ENCODE data around the gene OGFOD1. TPM values are rescaled to one million over a fixed set of nuclear protein-coding genes. Genes with fewer than 3 reads are reported as not detected.

OGFOD1 gene
- total RNA-seq: 36.2 and 41.2 TPM in 2 replicates

DNA sequence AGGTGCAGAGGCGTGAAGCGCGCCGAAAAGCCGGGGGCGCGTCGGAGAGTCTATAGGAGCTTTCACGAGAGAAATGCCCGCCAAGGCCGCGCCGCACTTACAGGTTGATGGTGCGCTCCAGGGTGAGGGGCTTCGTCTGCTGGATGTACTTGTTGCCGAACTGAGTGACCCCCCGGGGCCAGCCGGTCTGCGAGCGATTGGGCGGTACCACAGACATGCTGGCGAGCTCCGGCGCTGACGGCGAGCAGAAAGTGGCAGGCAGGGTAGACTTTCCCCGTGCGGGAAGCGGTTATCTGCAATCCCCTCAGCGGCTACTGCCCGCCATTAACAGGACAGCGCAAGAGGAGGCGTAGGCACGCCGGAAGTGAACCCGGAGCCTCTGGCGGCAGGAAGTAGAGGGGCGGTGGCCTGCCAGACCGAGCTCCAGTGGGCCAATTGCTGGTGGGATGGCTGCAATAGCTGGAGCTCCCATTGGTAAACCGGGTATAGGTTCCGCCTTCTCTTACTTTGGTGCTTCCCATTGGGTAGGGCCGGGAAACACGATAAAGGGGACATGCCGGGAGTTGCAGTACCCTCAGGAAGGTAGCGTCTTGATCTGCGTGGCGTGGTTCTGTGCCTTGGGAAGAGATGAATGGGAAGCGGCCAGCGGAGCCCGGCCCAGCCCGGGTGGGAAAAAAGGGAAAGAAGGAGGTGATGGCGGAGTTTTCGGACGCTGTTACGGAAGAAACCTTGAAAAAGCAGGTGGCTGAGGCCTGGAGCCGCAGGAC is at the start of gene OGFOD1, which contains the start of gene NUDT21:
OGFOD1 (plus strand) TSS at position 569 of the 767 bp plus-strand sequence; CDS start at position 628, 59 bp downstream.
NUDT21 (minus strand) TSS at position 347 of the 767 bp plus-strand sequence; CDS start at position 217, 130 bp downstream.

DNA sequence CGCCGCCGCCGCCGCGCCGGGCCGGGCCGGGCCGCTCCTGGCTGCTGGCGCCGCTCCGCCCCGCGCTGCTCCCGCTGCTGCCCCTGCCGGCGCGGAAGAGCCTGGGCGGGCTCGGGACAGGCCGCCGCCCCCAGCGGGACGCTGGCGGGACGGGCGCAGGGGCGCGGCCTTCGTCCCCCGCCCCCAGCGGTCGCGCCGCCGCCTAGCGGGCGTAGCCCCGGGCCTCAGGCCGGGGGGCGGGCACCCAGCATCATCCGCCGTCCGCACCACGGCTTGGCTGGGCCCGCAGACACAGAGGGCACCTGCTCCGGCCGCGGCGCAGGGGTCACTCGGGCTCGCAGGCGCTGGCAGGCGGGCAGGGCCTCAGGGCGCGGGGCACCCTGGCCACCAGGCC is 25.9 kb upstream of the OGFOD1 start, which contains the start of gene AMFR:
AMFR (minus strand) TSS at position 107 of the 394 bp plus-strand sequence. CDS start 218 bp downstream, outside the sequence.

DNA sequence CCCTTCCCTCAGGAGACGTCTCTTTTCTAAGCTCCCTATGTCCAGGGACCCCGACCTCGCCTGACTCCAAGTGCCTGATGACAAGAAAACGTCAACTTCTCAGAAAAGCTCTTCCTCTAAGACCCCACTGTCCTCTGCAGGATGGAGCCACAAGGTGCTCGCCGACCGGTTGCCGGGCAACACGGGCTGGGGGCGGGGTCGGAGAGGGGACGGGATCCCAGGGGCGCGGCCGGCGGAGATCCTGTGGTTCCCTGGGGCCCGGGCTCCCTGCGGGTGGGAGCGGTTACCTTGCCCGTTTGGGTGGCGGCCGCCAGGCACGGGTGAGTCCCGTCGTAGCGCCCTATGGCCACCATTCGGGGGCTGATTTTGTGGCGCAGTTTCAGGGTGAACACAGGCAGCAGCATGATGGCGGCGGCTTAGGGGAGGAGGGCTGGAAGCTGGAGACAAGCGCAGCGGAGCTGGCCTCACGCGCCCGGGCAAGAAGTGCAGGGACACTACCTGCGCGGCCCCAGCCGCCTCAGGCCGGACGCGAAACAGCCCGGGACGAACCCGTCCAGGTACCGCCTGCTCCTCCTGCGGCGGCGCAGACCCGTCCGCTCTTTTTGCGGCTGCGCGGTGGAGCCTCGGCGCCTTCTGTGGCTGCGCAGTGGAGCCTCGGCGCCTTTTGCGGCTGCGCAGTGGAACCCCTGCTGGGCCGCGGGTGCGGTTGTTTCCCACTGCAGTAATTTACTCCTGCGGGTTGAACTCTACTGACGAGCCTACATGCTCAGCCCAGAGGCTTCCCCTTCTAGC is 68.3 kb downstream of the OGFOD1 start, which contains the start of gene BBS2:
BBS2 (minus strand) TSS at position 566 of the 792 bp plus-strand sequence; CDS start at position 404, 162 bp downstream.

Other genes starting within 250 kb of the OGFOD1 start
- 85.7 and 97.8 TPM in 2 replicates for gene AMFR, start 26.0 kb upstream of the OGFOD1 start, total RNA-seq
- 64.0 and 64.3 TPM in 2 replicates for gene NUDT21, start 222 bp upstream of the OGFOD1 start, total RNA-seq
- 30.8 and 60.3 TPM in 2 replicates for gene BBS2, start 68.5 kb downstream of the OGFOD1 start, total RNA-seq
- not detected in 2 replicates for gene MT4, start 113.5 kb downstream of the OGFOD1 start, total RNA-seq
- gene MT3, start 138.0 kb downstream of the OGFOD1 start, total RNA-seq: not detected in 2 replicates
- gene MT2A, start 157.0 kb downstream of the OGFOD1 start, total RNA-seq: 1,517 and 2,286 TPM in 2 replicates
- 18.8 and 161 TPM in 2 replicates for gene MT1E, start 174.2 kb downstream of the OGFOD1 start, total RNA-seq
- gene MT1M, start 181.1 kb downstream of the OGFOD1 start, total RNA-seq: 0.23 and 1.1 TPM in 2 replicates
- 3.5 and 5.2 TPM in 2 replicates for gene MT1A, start 187.1 kb downstream of the OGFOD1 start, total RNA-seq
- not detected in 2 replicates for gene MT1B, start 200.3 kb downstream of the OGFOD1 start, total RNA-seq
- 12.2 and 42.8 TPM in 2 replicates for gene MT1F, start 206.4 kb downstream of the OGFOD1 start, total RNA-seq
- 12.8 and 14.0 TPM in 2 replicates for gene MT1G, start 216.5 kb downstream of the OGFOD1 start, total RNA-seq
- gene MT1H, start 218.3 kb downstream of the OGFOD1 start, total RNA-seq: 10.1 TPM in 1 of 2 replicates, not detected in the other
- gene MT1X, start 230.9 kb downstream of the OGFOD1 start, total RNA-seq: 538 and 897 TPM in 2 replicates